Muscle layer of colon (tissue), 2 donors: ENCODE results near the gene RNF141.

ENCODE experiments used
- H3K27ac ChIP-seq: one replicate; pipeline ENCODE4 v1.7.0; 2013; ENCODE audit warnings: low read depth, mild to moderate bottlenecking, low read length, moderate library complexity
- H3K27me3 ChIP-seq, 2 donors: one replicate each; pipeline ENCODE4 v1.7.0; 2013; ENCODE audit warnings: low read length in 2 of 2, mild to moderate bottlenecking in 2 of 2; ENCODE audit not compliant: insufficient read depth in 2 of 2, control insufficient read depth in 1 of 2
- H3K36me3 ChIP-seq: one replicate; pipeline ENCODE4 v1.7.0; 2013; ENCODE audit warnings: mild to moderate bottlenecking, low read length; ENCODE audit not compliant: insufficient read depth
- H3K4me1 ChIP-seq: one replicate; pipeline ENCODE4 v1.7.0; 2013; ENCODE audit warnings: mild to moderate bottlenecking, low read length; ENCODE audit not compliant: insufficient read depth
- H3K4me3 ChIP-seq, 2 donors: one replicate each; pipeline ENCODE4 v1.7.0; 2013; ENCODE audit warnings: low read length in 2 of 2, low read depth in 1 of 2, mild to moderate bottlenecking in 1 of 2, moderate library complexity in 1 of 2
- H3K9ac ChIP-seq: one replicate; pipeline ENCODE4 v1.7.0; 2013; ENCODE audit warnings: low read length
- H3K9me3 ChIP-seq: one replicate; pipeline ENCODE4 v1.7.0; 2013; ENCODE audit warnings: mild to moderate bottlenecking, low read length
- donor health status: abdominal sarcoma.
- donor health status: Adenocarcinoma of cecum.

The RNF141 gene

DNA sequence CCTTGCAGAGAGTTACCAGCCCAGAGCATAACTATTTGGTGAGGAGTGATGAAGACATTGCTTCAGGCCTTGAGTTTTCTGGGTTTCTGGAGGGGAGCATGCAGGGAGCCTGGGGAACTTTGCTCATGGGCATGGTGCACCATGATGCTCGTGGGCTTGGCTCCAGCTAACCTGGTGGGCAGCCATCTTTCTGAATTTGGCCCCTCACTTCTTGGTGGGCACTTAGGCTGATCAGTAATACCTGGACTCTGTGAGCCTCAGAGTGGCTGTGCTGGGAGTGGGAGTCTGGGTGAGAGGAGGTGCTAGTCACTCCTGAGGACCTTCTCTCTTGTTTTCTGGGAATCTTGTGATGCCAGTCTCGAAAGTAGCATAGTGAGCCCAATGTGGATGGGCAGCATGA is 55.3 kb downstream of the RNF141 start:
- H3K9ac ChIP-seq: no peak overlapping the region
- H3K27ac ChIP-seq: no peak overlapping the region
- no peak overlapping the region for H3K4me3 ChIP-seq
- no peaks in the 10 kb centered on the region for H3K36me3 ChIP-seq
- no peaks in the 10 kb centered on the region for H3K9me3 ChIP-seq
- H3K27me3 ChIP-seq: no peaks in the 10 kb centered on the region
- peaks cover 2% of the 10 kb centered on the region for H3K4me1 ChIP-seq

DNA sequence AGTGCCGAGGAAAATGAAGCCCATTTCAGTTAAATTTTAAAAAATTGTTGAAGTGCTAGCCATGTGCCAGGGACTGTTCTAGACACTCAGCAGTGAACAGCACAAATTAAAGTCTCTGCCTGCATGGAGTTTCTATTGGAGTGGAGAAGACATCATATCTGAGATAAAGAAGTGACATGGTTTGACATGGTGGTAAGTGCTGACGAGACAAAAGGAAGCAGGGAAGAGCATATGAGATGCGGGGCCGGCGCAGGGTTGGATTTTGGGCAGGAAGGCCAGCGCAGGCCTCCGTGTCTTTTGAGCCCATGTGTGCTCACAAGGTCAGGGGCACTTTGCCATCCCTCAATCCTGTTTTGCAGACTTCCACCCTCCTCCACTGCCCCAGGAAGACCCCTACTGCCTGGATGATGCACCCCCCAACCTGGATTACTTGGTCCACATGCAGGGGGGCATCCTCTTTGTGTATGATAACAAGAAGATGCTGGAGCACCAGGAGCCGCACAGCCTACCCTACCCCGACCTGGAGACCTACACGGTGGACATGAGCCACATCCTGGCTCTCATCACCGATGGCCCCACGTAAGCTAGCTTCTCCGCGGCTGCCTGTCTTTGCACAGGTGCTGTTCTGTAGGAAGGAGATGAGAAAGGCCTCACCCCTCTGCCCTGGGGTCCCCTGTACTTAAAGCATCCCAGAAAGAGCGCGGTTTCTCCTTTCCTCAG is 56.4 kb downstream of the RNF141 start:
- Histone ChIP-seq H3K9me3 (no peaks in the 10 kb centered on the region), H3K4me3 (no peak overlapping the region), H3K9ac (no peak overlapping the region), H3K27ac (no peak overlapping the region), H3K36me3 (no peaks in the 10 kb centered on the region), H3K4me1 (no peaks in the 10 kb centered on the region), H3K27me3 (no peaks in the 10 kb centered on the region)

DNA sequence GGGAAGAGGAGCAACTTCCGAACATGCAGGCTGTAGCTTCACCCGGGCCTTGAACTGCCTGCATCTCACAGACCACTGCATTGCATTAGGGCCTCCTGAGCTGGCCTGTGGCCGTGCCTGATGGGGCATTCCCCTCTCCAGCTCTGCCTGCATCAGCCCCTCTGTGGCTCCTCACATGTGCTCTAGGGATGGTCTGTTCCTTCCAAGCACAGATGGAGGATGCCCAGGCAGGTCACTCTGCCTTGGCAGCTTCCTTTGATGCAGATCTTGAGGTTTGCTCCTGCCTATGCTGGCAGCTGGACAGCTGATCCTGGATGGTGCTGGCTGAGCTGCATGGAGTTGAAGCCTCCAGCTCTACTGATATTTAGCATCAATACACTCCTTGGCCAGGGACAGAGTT is 57.4 kb downstream of the RNF141 start:
- H3K27me3 ChIP-seq: no peaks in the 10 kb centered on the region
- H3K9ac ChIP-seq: no peak overlapping the region
- H3K9me3 ChIP-seq: no peaks in the 10 kb centered on the region
- H3K4me1 ChIP-seq: no peaks in the 10 kb centered on the region
- H3K36me3 ChIP-seq: no peaks in the 10 kb centered on the region
- H3K27ac ChIP-seq: no peak overlapping the region
- no peak overlapping the region for H3K4me3 ChIP-seq

DNA sequence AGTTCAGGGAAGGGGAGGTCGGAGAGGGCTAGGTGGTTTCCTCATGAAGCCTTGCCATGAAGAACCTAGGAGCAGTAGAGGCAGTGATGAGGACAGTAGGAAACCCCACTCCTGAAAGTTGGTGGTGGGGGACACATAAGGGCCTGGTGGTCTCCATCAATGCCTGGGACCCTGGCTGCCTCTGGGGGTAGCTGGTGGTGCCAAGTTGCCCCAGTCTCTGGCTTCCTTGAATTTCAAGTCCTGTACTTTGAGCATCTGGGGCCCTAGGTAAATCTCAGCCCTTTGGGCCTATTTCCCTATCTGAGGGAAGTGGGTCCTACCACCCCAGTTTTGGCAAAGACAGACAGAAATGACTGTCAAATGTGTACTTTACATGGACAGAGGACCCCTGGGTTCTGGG is 57.8 kb downstream of the RNF141 start:
- H3K27ac ChIP-seq: no peak overlapping the region
- no peaks in the 10 kb centered on the region for H3K36me3 ChIP-seq
- H3K4me3 ChIP-seq: no peak overlapping the region
- no peaks in the 10 kb centered on the region for H3K27me3 ChIP-seq
- H3K9ac ChIP-seq: no peak overlapping the region
- H3K9me3 ChIP-seq: no peaks in the 10 kb centered on the region
- H3K4me1 ChIP-seq: no peaks in the 10 kb centered on the region

DNA sequence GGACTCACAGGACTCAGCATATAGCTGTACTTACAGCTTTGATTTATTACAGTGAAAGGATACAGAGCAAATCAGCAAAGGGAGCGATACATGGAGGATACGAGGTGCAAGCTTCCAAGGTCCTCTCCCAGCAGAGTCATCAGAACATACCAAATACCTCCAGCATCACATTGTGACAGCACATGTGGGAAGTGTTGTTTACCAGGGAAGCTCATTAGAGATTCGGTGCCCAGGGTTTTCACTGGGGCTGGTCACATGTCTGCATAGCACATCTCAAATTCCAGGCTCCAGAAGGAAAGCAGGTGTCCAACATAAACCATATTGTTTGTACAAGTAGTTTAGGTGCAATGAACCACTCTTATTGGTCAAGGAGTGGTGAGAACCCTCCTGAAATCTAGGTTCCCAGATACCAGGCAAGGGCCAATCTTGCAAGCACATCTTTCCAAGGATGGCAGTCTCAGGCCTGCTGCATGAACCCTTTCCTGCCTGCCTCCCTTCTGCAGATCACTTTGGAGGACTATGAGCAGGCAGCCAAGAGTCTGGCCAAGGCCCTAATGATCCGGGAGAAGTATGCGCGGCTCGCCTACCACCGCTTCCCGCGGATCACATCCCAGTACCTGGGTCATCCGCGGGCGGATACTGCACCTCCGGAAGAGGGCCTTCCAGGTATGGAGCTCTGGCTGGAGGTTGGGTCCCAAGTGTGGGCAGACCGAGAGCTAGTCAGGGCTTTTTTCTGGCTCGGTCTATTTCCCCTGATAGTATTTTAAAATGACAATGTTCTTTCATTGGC is 59.2 kb downstream of the RNF141 start:
- no peak overlapping the region for H3K4me3 ChIP-seq
- H3K9ac ChIP-seq: no peak overlapping the region
- no peaks in the 10 kb centered on the region for H3K4me1 ChIP-seq
- no peak overlapping the region for H3K27ac ChIP-seq
- no peaks in the 10 kb centered on the region for H3K9me3 ChIP-seq
- H3K27me3 ChIP-seq: no peaks in the 10 kb centered on the region
- H3K36me3 ChIP-seq: no peaks in the 10 kb centered on the region

DNA sequence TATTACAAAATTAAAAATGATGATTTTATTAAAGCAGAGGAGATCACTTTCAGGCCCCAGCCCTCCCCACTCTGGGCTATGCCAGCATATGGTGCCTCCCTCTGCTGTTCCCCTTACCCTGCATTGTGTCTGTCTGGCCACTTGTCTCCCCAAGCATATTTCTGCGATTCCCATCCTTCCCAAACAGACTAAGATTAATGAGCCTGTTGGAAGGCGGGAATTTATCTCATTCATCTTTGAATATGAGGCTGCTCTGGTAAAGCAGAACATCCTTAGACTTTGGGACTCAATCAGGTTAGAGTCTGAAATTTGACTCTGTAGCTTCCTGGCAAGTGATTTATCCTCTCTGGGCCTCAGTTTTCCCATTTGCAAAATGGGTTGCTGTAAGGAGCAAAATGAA is 60.2 kb downstream of the RNF141 start:
- no peaks in the 10 kb centered on the region for H3K4me1 ChIP-seq
- no peak overlapping the region for H3K4me3 ChIP-seq
- H3K27me3 ChIP-seq: no peaks in the 10 kb centered on the region
- H3K27ac ChIP-seq: no peak overlapping the region
- H3K9ac ChIP-seq: no peak overlapping the region
- H3K36me3 ChIP-seq: no peaks in the 10 kb centered on the region
- H3K9me3 ChIP-seq: no peaks in the 10 kb centered on the region

DNA sequence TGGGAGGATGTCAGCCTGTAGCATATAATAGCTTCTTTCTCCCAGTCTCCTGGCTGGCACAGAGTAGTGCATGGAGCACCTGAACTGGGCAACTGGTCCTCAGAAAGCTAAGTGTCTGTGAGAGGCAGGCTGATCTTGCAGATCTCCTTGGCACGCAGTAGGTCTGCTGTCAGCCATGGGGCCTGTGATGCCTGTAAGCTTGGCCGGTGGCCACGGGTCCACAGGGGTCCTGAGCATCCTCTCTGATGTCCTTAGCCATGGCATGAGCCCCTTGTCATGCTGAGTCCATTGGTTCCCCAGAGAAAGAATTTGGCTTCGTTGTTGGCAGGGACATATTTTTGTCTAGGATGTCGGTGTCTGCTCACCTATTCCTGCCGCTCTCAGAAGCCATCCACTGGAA is 61.0 kb downstream of the RNF141 start:
- no peaks in the 10 kb centered on the region for H3K36me3 ChIP-seq
- no peak overlapping the region for H3K27ac ChIP-seq
- no peaks in the 10 kb centered on the region for H3K4me1 ChIP-seq
- H3K9me3 ChIP-seq: no peaks in the 10 kb centered on the region
- no peak overlapping the region for H3K4me3 ChIP-seq
- H3K27me3 ChIP-seq: no peaks in the 10 kb centered on the region
- no peak overlapping the region for H3K9ac ChIP-seq

DNA sequence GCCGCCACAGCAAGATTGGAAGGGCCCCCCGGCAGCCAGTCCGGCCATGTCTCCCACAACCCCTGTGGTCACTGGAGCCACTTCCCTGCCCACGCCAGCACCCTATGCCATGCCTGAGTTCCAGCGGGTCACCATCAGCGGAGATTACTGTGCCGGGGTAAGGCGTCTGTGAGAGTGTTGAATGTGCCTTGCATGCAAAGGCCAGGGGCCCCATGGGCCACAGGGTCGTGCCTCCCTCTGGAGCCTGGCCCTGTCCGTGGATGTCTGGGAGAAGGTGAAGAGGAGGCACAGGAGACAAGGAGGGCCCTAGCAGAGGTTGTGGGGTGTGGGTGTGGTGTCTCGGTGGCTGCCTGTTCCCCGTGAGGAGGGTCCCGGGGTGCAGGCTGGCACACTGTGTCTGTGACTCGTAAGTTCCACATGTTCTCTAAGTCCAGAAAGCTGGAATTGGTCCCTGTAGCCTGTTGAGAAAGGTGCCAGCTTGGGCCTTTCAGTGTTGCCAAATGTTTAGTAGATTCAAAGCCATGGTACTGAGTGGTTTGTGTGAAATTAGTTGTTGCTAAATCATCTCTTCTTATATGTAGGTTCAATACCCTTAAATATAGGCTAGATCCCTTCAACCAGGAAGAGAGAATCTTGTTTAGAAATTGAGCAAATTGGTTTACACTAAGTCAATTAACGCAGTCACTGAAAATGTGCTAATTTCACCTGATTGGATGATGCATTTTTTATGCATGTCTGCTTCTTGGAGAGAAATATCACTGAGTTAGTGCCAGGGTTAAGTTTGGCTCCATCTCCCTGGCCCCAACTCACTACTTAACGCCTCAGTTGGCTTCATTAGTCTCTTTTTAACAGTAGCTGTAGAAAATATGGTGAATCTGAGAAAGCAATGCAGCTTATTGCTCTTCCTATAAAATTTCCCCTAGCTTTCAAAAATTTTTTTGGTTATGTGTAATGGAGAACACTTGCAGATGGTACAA is 62.1 kb downstream of the RNF141 start:
- Histone ChIP-seq H3K9ac (no peak overlapping the region), H3K9me3 (no peaks in the 10 kb centered on the region)

DNA sequence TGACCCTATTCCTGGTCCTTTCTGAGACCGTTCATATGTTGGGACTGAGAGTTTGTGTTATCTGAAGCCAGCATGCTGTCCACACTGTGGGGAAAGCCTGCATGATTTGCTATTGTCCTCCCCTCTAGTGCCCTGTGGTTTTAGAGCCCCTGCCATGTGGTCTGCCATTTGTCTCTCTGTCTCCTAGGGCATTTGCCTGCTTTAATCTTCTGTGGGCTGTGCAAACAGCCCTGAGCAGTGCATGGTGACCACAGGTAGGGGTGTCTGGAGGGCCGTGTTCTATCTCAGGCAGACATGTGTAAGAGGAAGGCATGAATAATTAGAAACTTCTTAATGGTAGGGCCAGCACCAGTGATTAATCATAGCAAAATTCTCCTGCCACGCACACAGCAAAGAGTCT is 62.9 kb downstream of the RNF141 start:
- no peak overlapping the region for H3K27ac ChIP-seq
- H3K36me3 ChIP-seq: no peaks in the 10 kb centered on the region
- no peak overlapping the region for H3K4me3 ChIP-seq

More for the DNA sequence above, 62.1 kb downstream of the RNF141 start:
- no peak overlapping the region for H3K27ac ChIP-seq
- H3K36me3 ChIP-seq: no peaks in the 10 kb centered on the region
- H3K27me3 ChIP-seq: no peaks in the 10 kb centered on the region
- H3K4me3 ChIP-seq: no peak overlapping the region
- no peaks in the 10 kb centered on the region for H3K4me1 ChIP-seq

DNA sequence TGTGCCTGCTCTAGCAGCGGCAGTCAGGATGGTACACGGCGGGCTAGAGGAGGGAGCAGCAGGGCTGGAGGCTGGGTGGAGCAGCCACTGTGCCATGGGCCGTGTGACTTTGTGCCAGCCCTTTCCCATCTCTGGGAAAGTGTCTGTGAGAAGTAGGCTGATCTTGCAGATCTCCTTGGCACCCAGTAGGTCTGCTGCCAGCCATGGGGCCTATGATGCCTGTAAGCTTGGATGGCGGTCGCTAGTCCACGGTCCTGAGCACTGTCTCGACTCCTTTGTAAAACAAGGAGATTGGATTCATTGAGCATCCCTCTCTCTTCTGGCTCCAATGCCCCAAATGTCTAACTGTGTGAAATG is 63.3 kb downstream of the RNF141 start:
- no peak overlapping the region for H3K27ac ChIP-seq
- no peaks in the 10 kb centered on the region for H3K27me3 ChIP-seq
- H3K9me3 ChIP-seq: no peaks in the 10 kb centered on the region
- no peaks in the 10 kb centered on the region for H3K36me3 ChIP-seq
- H3K4me1 ChIP-seq: no peaks in the 10 kb centered on the region
- no peak overlapping the region for H3K9ac ChIP-seq
- H3K4me3 ChIP-seq: no peak overlapping the region

More for the DNA sequence above, 62.9 kb downstream of the RNF141 start:
- H3K9ac ChIP-seq: no peak overlapping the region
- H3K9me3 ChIP-seq: no peaks in the 10 kb centered on the region
- H3K4me1 ChIP-seq: no peaks in the 10 kb centered on the region
- no peaks in the 10 kb centered on the region for H3K27me3 ChIP-seq

DNA sequence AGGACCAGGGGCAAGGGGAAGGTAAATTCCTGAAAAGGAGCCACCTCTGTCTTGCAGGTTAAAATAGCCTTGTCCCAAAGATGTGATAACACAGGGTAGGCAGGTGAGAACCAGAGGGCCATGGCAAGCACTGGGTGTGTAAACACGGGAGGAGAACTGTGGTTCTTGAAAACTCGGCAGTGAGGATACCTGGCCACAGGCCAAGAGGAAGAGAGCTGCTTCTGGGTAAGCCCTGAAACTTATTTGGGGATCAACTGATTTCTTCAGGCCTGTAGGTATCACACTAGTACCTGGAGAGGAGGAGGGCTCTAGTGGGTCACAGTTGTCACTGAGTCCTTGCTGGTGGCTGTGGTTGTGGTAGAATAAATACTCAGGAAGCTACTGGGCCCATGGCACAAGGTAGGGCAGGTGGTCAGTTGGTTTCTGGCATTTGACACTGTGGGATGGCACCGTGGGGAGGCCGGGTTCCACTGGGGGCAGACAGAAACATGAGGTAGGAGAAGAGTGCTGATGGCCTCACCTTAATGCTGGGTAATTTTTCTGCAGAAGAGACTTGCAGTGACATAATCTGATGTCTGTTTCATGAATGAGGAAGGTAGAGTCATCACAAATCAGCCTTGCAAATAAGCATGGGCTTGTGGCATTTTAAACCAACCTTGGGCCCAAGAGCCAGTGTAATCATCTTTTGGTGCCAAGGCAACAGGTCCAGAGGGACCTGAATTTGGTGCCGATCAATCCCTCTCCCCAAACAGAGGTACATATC is 63.9 kb downstream of the RNF141 start:
- Histone ChIP-seq H3K36me3 (no peaks in the 10 kb centered on the region), H3K27me3 (no peaks in the 10 kb centered on the region), H3K4me1 (no peaks in the 10 kb centered on the region), H3K4me3 (no peak overlapping the region), H3K27ac (no peak overlapping the region), H3K9ac (no peak overlapping the region), H3K9me3 (no peaks in the 10 kb centered on the region)
